Subcutaneous adipose tissue (tissue), 4 donors: Measurements from ENCODE around the gene EEA1. TPM values are rescaled to one million over a fixed set of nuclear protein-coding genes. Genes with fewer than 3 reads are reported as not detected.

Source experiments
- total RNA-seq, 4 donors: library from RNA; depleted of rRNA; stranded (reverse); fragments of >200 nt; gene quantifications; one replicate each; pipeline ENCODE4 v1.1.0, GENCODE V29; 2016
- TF ChIP-seq, protein P1 (sequence below): fragments of 450-650 bp; IDR thresholded peaks from one replicate; pipeline ENCODE4 v1.5.1; 2016; ENCODE audit warnings: low read depth, mild to moderate bottlenecking, control low read depth, antibody characterized with exemption, moderate library complexity

EEA1 gene
- total RNA-seq, 4 donors from 2014 or later = 43.9 to 59.5 (median 53.9) TPM

DNA sequence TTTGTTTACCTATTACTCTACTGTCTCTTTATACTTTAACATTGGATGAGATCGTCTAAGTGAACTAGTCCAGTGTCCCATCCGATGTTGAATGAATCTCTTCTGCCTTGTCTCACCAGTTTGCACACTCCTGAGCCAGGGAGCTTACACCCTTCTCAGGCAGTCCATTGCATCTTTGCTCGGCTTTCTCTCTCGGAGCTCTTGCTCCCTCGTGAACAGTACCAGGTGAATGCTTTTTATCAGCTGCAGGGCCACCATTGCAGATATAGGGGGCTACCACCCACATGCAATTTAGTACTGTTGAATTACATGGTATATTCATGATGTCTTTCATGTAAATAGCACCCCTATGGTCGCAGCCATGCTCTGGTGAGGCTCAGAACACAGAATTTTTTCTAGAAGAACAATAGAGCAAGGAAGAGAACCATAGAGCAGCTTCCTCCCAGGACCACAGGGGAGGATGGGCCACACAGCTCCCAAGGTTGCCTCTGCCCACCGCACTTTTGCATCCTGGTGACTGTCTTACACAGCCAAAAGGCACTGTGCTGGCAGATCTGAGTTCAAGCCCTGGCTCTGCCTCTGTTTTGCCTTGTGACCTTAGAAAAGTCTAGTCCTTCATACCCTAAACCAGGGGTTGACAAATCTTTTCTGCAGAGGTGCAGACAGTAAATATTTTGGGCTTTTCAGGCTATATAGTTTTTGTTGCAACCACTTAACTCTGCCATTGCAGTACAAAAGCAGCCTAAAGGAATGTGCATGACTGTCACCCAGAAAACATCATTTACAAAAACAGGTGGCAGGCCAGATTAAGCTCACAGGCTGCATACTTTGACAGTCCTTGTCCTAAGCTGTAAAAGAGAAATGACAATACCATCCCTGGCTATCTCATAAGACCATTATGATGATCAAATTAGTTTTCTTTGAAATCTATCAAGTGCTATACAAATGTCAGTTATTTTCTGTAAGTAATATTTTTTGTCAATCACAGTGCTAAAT, 190.9 kb downstream of the EEA1 start:
- TF ChIP-seq, protein P1, sequence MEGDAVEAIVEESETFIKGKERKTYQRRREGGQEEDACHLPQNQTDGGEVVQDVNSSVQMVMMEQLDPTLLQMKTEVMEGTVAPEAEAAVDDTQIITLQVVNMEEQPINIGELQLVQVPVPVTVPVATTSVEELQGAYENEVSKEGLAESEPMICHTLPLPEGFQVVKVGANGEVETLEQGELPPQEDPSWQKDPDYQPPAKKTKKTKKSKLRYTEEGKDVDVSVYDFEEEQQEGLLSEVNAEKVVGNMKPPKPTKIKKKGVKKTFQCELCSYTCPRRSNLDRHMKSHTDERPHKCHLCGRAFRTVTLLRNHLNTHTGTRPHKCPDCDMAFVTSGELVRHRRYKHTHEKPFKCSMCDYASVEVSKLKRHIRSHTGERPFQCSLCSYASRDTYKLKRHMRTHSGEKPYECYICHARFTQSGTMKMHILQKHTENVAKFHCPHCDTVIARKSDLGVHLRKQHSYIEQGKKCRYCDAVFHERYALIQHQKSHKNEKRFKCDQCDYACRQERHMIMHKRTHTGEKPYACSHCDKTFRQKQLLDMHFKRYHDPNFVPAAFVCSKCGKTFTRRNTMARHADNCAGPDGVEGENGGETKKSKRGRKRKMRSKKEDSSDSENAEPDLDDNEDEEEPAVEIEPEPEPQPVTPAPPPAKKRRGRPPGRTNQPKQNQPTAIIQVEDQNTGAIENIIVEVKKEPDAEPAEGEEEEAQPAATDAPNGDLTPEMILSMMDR = no peak

DNA sequence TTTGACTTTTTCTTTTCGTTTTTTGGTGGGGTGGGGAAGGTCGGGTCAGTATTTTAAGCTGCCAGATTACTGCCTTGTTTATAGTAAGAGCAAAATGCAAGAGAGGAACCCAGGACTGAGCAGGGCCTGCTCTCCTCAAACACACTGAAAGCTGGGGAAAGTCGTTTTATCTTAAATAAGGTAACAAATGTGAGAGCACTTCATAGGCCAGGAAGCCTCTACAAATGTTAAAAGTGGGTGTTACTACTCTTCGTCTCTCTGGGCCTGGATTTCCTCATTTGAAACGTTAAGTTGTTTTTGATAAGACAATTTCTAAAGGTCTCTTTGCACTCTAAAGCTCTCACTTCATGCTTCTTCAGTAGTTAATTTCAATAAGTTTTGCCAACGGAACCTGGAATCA, 192.5 kb downstream of the EEA1 start:
- TF ChIP-seq, protein P1 = no peak

DNA sequence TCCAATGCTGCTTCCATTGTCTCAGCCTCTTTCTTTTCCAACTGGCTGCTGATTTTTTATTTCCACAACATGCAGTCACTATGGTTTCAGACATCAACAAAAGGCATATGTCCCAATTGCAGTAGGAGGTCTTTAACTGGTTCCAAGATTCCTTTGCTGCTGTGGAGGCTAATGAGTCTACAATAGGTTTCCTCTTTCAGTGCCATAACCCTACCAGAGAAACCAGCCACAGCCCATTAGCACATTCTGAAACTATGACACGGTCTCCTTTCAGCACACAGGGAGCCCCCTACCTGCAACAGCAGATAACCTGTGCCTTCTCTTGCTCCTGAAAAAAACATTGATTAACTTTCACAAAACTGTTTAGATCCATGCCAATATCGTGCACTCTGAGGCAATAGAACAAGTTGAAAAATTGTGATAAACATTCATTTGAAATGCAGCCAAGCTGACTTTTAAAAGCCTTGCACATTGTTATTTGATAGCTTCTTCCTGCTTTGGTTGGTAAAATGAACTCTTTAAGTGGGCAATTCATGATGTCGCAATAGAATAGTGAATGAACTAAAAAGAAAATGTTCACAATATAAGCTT, 193.9 kb downstream of the EEA1 start:
- TF ChIP-seq, protein P1 = no peak

DNA sequence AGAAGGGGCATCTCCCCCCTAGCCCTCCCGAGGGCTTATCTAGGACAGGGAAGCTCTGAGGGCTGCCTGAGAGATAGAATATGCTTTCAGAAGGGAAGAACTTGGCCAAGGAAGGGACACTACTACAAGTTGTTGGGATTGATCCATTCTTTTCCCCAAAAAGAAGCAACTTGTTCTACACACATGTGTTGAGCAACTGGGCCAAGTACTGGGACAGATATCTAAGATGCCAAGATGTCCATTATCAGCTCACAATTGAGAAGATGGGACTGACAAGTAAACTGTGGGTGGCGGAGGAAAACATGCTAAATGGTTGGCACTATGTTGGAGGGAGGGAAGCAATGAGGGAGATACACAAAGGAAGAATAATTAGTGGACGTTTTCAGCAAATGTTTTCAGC, 195.4 kb downstream of the EEA1 start:
- TF ChIP-seq, protein P1 = no peak

DNA sequence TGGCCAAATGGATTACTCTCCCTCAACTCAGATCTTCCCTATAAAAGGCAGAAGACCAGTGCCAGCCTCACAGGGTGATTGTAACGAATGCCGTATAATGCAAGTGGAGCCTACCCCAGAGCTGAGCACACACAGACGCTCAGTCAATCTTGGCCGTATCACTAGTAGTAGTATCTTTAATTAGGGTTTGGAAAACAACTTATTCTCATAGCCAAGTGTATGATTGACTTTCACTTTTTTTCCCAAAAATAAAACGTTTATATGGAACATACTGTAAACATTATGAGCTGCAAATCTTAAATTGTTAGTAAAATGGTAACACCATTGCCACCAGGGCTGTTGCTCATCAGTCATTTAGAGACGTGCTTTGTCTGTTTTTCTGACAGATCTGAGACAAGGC, 195.9 kb downstream of the EEA1 start:
- TF ChIP-seq, protein P1 = no peak

DNA sequence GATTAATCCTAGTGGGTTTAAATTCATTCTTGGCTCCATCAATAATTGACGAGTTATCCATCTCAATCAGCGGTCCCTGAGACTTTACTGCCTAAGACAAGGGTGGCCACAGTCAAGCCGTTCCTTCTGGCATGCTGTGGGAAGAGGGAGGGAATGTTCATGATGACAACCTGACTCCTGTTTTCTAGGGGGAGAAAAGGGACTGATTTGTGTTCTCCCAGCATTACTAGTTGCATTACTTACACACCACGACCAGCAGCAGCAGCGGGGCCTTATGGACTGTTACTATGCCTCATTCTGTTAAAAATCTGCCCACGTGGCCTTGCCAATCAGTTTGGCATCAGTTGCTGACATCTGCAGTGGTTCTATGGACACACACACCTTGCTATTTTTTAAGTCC, 196.4 kb downstream of the EEA1 start:
- TF ChIP-seq, protein P1 = no peak

DNA sequence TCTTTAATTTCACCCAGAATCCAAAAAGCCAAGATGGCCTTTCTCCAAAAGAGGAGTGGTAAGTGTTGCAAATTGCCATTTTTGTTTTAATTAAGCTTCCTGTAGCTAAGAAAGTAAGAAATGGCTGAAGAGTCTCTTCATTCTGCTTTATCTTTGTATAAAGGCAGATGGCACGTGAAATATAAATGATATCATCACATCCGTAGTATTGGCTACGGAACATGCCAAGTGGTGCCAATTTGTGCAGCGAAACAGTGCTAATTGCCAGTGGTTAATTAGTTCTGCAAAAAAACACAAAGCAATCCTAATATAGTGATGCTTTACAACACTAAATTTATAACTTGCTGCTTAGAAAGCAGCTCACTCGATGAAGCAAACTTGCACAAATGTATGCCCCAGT, 196.9 kb downstream of the EEA1 start:
- TF ChIP-seq, protein P1 = no peak
